ENCODE results near the gene OGFOD2. TPM values are rescaled to one million over a fixed set of nuclear protein-coding genes. Genes with fewer than 3 reads are reported as not detected.

Gene OGFOD2
- total RNA-seq, 1 experiment from 2014 or later = 35.6 TPM

GRCh38 chr12:122994140-122994675, 19.2 kb downstream of the OGFOD2 start:
- TF ChIP-seq, protein P1, sequence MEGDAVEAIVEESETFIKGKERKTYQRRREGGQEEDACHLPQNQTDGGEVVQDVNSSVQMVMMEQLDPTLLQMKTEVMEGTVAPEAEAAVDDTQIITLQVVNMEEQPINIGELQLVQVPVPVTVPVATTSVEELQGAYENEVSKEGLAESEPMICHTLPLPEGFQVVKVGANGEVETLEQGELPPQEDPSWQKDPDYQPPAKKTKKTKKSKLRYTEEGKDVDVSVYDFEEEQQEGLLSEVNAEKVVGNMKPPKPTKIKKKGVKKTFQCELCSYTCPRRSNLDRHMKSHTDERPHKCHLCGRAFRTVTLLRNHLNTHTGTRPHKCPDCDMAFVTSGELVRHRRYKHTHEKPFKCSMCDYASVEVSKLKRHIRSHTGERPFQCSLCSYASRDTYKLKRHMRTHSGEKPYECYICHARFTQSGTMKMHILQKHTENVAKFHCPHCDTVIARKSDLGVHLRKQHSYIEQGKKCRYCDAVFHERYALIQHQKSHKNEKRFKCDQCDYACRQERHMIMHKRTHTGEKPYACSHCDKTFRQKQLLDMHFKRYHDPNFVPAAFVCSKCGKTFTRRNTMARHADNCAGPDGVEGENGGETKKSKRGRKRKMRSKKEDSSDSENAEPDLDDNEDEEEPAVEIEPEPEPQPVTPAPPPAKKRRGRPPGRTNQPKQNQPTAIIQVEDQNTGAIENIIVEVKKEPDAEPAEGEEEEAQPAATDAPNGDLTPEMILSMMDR (conservative IDR thresholded peaks at IDR 0.05; ENCODE audit: low read depth, low read length) = no peak
- Histone ChIP-seq H3K4me1 (ENCODE audit: insufficient read depth, low read length) (no peaks in the 10 kb centered on the region), H3K27me3 (ENCODE audit: low read length) (no peaks in the 10 kb centered on the region), H2AFZ (ENCODE audit: low read length) (no peak overlapping the region), H3K79me2 (ENCODE audit: low read length) (no peaks in the 10 kb centered on the region), H3K9me3 (ENCODE audit: low read length) (no peaks in the 10 kb centered on the region), H3K9me2 (replicated peaks; ENCODE audit: low read length) (no peaks in the 10 kb centered on the region), H3K27ac (ENCODE audit: low read length) (no peak overlapping the region), H3K4me3 (ENCODE audit: low read length) (no peak overlapping the region), H3K36me3 (ENCODE audit: low read depth, low read length) (no peaks in the 10 kb centered on the region), H3K9ac (ENCODE audit: low read length) (no peak overlapping the region), H3F3A (ENCODE audit: low read length, unreplicated experiment) (no peaks in the 10 kb centered on the region), H4K20me1 (ENCODE audit: low read length) (no peaks in the 10 kb centered on the region), H3K4me2 (ENCODE audit: low read length) (no peak overlapping the region)
- BruUV-seq (replicated peaks) = no TSS peak
- ATAC-seq = no peak
- no peak for DNase-seq
- ChIA-PET POLR2A (ENCODE audit: unreplicated experiment) (no interaction called here), CTCF (no interaction called here)
- intact Hi-C loops (cut with micrococcal nuclease) = no loop called here

DNA sequence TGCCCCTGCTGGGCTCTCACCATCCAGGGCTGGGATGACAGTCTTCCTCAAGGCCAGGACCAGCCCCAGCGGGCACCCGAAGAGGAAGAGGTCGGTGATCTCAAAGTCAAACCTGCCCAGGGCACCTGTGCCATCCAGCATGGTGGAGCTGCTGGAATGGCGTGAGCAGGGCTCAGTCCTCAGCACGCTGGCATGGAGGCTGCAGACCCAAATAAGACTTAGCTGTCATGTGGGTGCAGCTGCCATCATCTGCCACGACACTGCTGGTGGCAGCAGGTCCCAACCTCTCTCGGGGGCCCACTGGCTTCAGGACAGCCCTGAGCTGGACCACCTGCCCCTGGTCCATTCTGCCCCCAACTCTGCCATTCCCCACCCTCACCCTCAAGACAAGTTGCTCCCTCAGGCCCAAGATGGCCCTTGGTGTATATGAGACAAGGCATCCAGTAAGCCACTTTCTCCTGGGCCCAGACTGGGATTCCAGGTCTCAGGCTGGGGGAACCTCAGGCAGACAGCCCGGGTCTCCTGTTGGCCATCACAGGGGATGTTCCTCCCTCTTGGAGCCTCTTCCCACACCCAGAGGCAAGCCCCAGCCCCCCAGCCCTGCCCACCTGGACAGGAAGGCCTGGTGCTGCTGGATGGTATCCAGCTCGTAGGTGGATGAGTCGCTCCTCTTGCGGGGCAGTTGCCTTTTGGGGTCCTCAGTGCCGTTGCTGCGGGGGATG, 19.9 kb downstream of the OGFOD2 start:
- Histone ChIP-seq H3K36me3 (ENCODE audit: low read depth, low read length) (no peaks in the 10 kb centered on the region), H4K20me1 (ENCODE audit: low read length) (no peaks in the 10 kb centered on the region), H3K9ac (ENCODE audit: low read length) (no peak overlapping the region), H3F3A (ENCODE audit: low read length, unreplicated experiment) (no peaks in the 10 kb centered on the region), H3K27ac (ENCODE audit: low read length) (no peak overlapping the region), H3K9me3 (ENCODE audit: low read length) (no peaks in the 10 kb centered on the region), H3K27me3 (ENCODE audit: low read length) (no peaks in the 10 kb centered on the region), H3K4me1 (ENCODE audit: insufficient read depth, low read length) (no peaks in the 10 kb centered on the region), H3K4me2 (ENCODE audit: low read length) (no peak overlapping the region), H2AFZ (ENCODE audit: low read length) (no peak overlapping the region), H3K79me2 (ENCODE audit: low read length) (no peaks in the 10 kb centered on the region), H3K4me3 (ENCODE audit: low read length) (no peak overlapping the region), H3K9me2 (replicated peaks; ENCODE audit: low read length) (no peaks in the 10 kb centered on the region)
- POLR2A ChIA-PET (ENCODE audit: unreplicated experiment) = no interaction called here
- no TSS peak for BruUV-seq (replicated peaks)
- CTCF ChIA-PET = no interaction called here
- DNase-seq = no peak
- ATAC-seq = no peak
- intact Hi-C loops (cut with micrococcal nuclease) = no loop called here
- TF ChIP-seq, protein P1 (conservative IDR thresholded peaks at IDR 0.05; ENCODE audit: low read depth, low read length) = no peak
- no peak for TF ChIP-seq EZH2 (IDR thresholded peaks at IDR 0.05; ENCODE audit: low read length, unreplicated experiment)

DNA sequence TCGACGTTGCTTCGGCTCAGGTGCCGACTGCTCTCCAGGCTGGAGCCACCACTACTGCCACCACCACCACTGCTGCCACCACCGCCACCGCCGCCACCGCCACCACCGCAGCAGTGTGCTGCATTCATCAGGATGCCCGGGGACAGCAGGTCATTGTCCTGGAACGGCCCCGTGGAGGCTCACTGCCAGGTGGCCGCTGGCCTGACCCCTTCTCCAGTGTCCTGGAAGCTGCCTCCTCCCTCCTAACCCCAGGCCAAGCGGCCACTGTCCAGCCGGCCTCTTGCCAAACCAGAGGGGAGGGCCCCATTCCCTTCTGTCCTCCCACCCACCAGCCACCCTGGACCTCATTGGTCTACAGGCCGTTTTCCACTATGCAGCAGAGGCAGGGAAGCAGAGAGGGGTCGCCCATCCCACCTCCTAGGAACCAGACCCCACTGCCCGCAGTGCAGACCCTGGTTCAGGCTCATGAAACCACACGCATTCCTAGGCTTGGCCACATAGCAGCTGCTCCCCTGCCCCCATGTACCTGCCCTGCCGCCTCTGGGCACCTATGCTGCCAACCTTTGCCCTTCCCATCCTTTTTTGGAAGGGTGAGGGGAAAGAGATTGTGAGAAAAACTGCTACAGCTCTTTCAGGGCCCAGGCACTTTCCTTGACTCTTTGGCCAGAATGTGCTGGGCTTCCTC, 20.6 kb downstream of the OGFOD2 start:
- Histone ChIP-seq H3K79me2 (ENCODE audit: low read length) (no peaks in the 10 kb centered on the region), H3K9me2 (replicated peaks; ENCODE audit: low read length) (no peaks in the 10 kb centered on the region), H3F3A (ENCODE audit: low read length, unreplicated experiment) (no peaks in the 10 kb centered on the region), H3K27me3 (ENCODE audit: low read length) (no peaks in the 10 kb centered on the region), H3K4me1 (ENCODE audit: insufficient read depth, low read length) (no peaks in the 10 kb centered on the region), H3K36me3 (ENCODE audit: low read depth, low read length) (no peaks in the 10 kb centered on the region), H2AFZ (ENCODE audit: low read length) (no peak overlapping the region), H3K9me3 (ENCODE audit: low read length) (no peaks in the 10 kb centered on the region), H4K20me1 (ENCODE audit: low read length) (no peaks in the 10 kb centered on the region), H3K9ac (ENCODE audit: low read length) (no peak overlapping the region), H3K4me2 (ENCODE audit: low read length) (no peak overlapping the region), H3K27ac (ENCODE audit: low read length) (no peak overlapping the region), H3K4me3 (ENCODE audit: low read length) (no peak overlapping the region)
- POLR2A ChIA-PET (ENCODE audit: unreplicated experiment) = no interaction called here
- no peak for TF ChIP-seq EZH2 (IDR thresholded peaks at IDR 0.05; ENCODE audit: low read length, unreplicated experiment)
- no peak for TF ChIP-seq EZH2phosphoT487 (IDR thresholded peaks at IDR 0.05; ENCODE audit: borderline replicate concordance, low read length)
- TF ChIP-seq, protein P1 (conservative IDR thresholded peaks at IDR 0.05; ENCODE audit: low read depth, low read length) = no peak
- no TSS peak for BruUV-seq (replicated peaks)
- intact Hi-C loops (cut with micrococcal nuclease) = no loop called here
- ATAC-seq (no peak), DNase-seq (no peak)
- CTCF ChIA-PET = no interaction called here
